Vagina (tissue), 2 donors: ENCODE measurements around the gene SLC25A23. TPM values are rescaled to one million over a fixed set of nuclear protein-coding genes. Genes with fewer than 3 reads are reported as not detected.

Experiments
- DNase-seq, 2 donors: peaks; one replicate each; pipeline ENCODE4 v3.0.0-alpha.2; 2017; ENCODE audit errors: extremely low spot score in 2 of 2
- H3K27ac ChIP-seq: fragments of 200-600 bp; sonication (generic); one replicate; pipeline ENCODE4 v1.5.1; 2019
- H3K27me3 ChIP-seq: fragments of 200-600 bp; sonication (generic); one replicate; pipeline ENCODE4 v1.5.1; 2019
- H3K36me3 ChIP-seq, 2 donors: fragments of 200-600 bp; sonication (generic); one replicate each; pipeline ENCODE4 v1.5.1; 2017 to 2019
- H3K4me1 ChIP-seq: fragments of 200-600 bp; sonication (generic); one replicate; pipeline ENCODE4 v1.5.1; 2019
- H3K4me3 ChIP-seq, 2 donors: fragments of 200-600 bp; sonication (generic); 1 replicate in 1 of 2; 2 replicates in 1 of 2; pipeline ENCODE4 v1.5.1; 2016 to 2019
- H3K9me3 ChIP-seq: fragments of 200-600 bp; sonication (generic); one replicate; pipeline ENCODE4 v1.5.1; 2019
- POLR2A ChIP-seq, 2 donors: fragments of 450-650 bp; IDR thresholded peaks; one replicate each; pipeline ENCODE4 v1.6.1; 2017; ENCODE audit warnings: antibody characterized with exemption in 2 of 2, mild to moderate bottlenecking in 2 of 2, moderate library complexity in 2 of 2
- POLR2AphosphoS5 ChIP-seq, 2 donors: sonication (generic); formaldehyde crosslinking; IDR thresholded peaks; one replicate each; pipeline ENCODE4 v1.9.0; 2017; ENCODE audit warnings: antibody characterized with exemption in 2 of 2, mild to moderate bottlenecking in 2 of 2, low read depth in 1 of 2; ENCODE audit not compliant: insufficient read depth in 1 of 2
- intact Hi-C: fragments of 100-400 bp; cut with DNase I; formaldehyde crosslinking; loops from one replicate; pipeline ENCODE4 v1.15.1; 2023
- total RNA-seq: library from RNA; depleted of rRNA; stranded (reverse); fragments of >200 nt; gene quantifications from one replicate; pipeline ENCODE4 v1.2.3, GENCODE V29; 2016
- TF ChIP-seq, protein P1 (sequence below), 3 experiments: fragments of 450-650 bp in 2 of 3; fragments of 200-600 bp in 1 of 3; sonication (generic) in 1 of 3; IDR thresholded peaks; one replicate each; pipeline ENCODE4 v1.5.1; 2017 to 2019; ENCODE audit warnings: antibody characterized with exemption in 3 of 3, mild to moderate bottlenecking in 2 of 3, moderate library complexity in 2 of 3

The SLC25A23 gene
- total RNA-seq, 1 donor from 2014 or later, result 27.5 TPM

DNA sequence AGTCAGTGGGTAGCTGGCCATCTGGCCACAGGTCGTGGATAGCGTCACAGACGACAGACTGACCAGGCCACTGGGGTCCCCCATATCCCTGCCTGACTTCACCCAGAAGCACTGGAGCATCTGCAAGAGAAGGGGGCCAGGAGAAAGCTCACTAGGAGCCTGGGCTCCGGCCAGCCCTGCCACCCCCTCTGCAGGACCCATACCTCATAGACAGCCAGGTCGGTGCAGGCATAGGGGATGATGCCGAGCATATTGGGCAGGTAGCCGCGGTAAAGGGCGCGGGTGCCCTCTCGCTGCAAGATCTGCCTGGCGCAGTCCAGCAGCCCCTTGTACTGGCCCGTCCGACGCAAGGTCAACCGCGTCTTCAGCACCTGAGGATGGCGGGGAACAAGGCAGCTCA lies 32.5 kb downstream of the SLC25A23 start:
- no peaks in the 10 kb centered on the region for H3K36me3 ChIP-seq
- peaks cover 24% of the 10 kb centered on the region for H3K4me1 ChIP-seq
- no peak for DNase-seq
- intact Hi-C loops, result no loop called here
- no peak for TF ChIP-seq POLR2A (IDR thresholded peaks at IDR 0.05)
- TF ChIP-seq POLR2AphosphoS5 (IDR thresholded peaks at IDR 0.05; ENCODE audit: insufficient read depth in 1 of 2, low read depth in 1 of 2), result no peak
- TF ChIP-seq, protein P1, sequence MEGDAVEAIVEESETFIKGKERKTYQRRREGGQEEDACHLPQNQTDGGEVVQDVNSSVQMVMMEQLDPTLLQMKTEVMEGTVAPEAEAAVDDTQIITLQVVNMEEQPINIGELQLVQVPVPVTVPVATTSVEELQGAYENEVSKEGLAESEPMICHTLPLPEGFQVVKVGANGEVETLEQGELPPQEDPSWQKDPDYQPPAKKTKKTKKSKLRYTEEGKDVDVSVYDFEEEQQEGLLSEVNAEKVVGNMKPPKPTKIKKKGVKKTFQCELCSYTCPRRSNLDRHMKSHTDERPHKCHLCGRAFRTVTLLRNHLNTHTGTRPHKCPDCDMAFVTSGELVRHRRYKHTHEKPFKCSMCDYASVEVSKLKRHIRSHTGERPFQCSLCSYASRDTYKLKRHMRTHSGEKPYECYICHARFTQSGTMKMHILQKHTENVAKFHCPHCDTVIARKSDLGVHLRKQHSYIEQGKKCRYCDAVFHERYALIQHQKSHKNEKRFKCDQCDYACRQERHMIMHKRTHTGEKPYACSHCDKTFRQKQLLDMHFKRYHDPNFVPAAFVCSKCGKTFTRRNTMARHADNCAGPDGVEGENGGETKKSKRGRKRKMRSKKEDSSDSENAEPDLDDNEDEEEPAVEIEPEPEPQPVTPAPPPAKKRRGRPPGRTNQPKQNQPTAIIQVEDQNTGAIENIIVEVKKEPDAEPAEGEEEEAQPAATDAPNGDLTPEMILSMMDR (IDR thresholded peaks at IDR 0.05), result no peak
- no peak overlapping the region for H3K27ac ChIP-seq
- no peaks in the 10 kb centered on the region for H3K27me3 ChIP-seq
- H3K4me3 ChIP-seq, result no peak overlapping the region
- H3K9me3 ChIP-seq, result no peaks in the 10 kb centered on the region

GRCh38 chr19:6425732-6426620 lies 33.6 kb downstream of the SLC25A23 start:
- intact Hi-C loops, result no loop called here
- DNase-seq, result no peak
- TF ChIP-seq POLR2A (IDR thresholded peaks at IDR 0.05) (no peak), POLR2AphosphoS5 (IDR thresholded peaks at IDR 0.05; ENCODE audit: insufficient read depth in 1 of 2, low read depth in 1 of 2) (no peak)
- TF ChIP-seq, protein P1 (IDR thresholded peaks at IDR 0.05), result no peak

DNA sequence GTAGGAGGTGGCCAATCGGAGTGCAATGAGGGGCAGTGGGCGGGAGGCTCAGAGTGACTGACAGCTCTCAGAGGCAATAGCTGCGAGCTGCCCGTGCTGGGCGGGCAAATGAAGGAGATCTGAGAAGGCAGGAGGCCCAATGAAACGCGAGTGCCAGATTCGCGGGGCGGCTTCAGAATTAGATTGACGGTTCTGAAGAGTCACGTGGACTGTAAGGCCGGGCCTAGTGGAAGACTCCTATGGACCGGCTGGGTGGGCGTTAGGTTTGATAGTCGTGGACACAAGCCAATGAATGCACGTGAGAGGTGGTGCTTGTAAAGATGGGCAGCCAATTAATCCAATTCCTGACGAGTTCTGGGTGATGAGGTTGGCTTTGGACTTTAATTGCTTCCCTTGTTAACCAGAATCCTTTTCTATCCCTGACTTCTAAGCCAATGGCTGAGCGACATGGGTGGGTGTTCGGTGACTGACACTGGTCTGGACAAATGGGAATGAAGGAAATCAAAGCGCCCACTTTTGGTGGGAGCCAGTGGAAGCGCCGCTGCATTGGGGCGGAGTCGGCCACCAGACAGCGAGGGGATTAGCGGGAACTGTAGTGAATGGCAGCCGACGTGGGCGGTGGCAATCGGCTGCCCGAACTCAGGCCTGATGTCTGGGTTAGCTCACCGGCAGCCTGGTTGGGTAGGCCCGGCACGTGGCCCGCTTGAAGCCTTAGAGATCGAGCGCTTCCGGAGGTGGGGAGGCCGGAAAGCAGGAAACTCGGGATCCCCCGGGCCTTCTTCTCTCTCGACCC lies 34.5 kb downstream of the SLC25A23 start:
- TF ChIP-seq POLR2A (IDR thresholded peaks at IDR 0.05) (no peak), POLR2AphosphoS5 (IDR thresholded peaks at IDR 0.05; ENCODE audit: insufficient read depth in 1 of 2, low read depth in 1 of 2) (peak; percentile 72 to 96)
- TF ChIP-seq, protein P1 (IDR thresholded peaks at IDR 0.05), result peak in 1 of 3 experiments; percentile 19
- intact Hi-C loops, result loop anchor here (5.0 kb wide), 1 partner anchor 312 kb away; the partner anchor contains the start of genes GPR108 and TRIP10

More at GRCh38 chr19:6425732-6426620, 33.6 kb downstream of the SLC25A23 start:
- H3K4me3 ChIP-seq, result peak overlapping the region; percentile 26 to 43
- no peaks in the 10 kb centered on the region for H3K27me3 ChIP-seq
- peaks cover 0 to 5% of the 10 kb centered on the region in 2 donors for H3K36me3 ChIP-seq
- peaks cover 35% of the 10 kb centered on the region for H3K4me1 ChIP-seq
- no peaks in the 10 kb centered on the region for H3K9me3 ChIP-seq
- peak overlapping the region; percentile 82 for H3K27ac ChIP-seq

DNA sequence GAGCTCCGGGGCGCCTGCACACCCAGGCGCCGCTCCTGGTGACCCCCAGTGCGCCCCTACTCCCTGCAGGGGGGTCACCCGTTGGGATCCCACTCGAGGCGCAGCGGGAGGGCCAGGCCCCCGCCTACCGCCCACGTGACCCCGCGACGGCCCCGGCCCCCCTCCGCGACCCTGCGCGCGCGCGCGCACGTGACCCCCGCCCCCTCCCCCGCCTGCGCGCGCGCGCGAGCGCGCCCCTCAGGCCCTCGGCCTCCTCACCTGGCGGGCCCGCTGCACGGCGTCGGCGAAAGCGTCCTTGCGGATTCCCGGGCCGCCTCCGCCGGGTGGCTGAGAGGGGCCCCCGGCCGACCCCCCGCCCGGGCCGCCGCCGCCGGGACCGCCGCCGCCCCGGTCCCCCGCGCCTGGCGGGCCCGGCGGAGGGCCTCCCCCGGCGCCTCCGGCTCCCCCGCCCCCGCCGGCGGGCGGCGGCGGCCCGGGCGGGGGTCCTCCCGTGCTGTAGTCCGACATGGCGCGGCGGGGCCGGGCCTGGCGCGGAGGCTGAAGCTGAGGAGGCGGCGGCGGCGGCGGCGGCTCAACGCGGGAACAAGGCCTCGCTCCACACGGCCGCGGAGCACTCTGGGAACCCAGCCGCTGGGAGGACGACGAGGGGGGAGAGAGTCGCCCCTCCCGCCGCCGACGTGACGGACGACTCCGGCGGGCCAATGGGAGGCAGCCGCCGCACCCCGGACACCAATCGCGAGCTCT lies 35.2 kb downstream of the SLC25A23 start, which contains the start of gene KHSRP:
TSS of gene KHSRP (minus strand) at position 617 of the 744 bp plus-strand sequence. CDS start at position 507, 110 bp downstream.
- Histone ChIP-seq H3K4me3 (peak within 1 kb of the TSS; percentile 76 to 80), H3K27ac (peak within 1 kb of the TSS; percentile 82), H3K9me3 (no peaks in the 10 kb centered on the region), H3K27me3 (no peaks in the 10 kb centered on the region), H3K4me1 (peaks cover 38% of the 10 kb centered on the region), H3K36me3 (peaks cover 0 to 21% of the 10 kb centered on the region in 2 donors)
- DNase-seq, result no peak
- TF ChIP-seq POLR2AphosphoS5 (IDR thresholded peaks at IDR 0.05; ENCODE audit: insufficient read depth in 1 of 2, low read depth in 1 of 2), result no peak
- TF ChIP-seq, protein P1 (IDR thresholded peaks at IDR 0.05), result no peak
- peak in 1 of 2 donors; percentile 82 for TF ChIP-seq POLR2A (IDR thresholded peaks at IDR 0.05)
- intact Hi-C loops, result loop anchor here (5.0 kb wide), 1 partner anchor 313 kb away; the partner anchor contains the start of genes GPR108 and TRIP10

More for the DNA sequence above, 34.5 kb downstream of the SLC25A23 start:
- H3K27ac ChIP-seq, result peak overlapping the region; percentile 82
- H3K36me3 ChIP-seq, result peaks cover 0 to 14% of the 10 kb centered on the region in 2 donors
- H3K27me3 ChIP-seq, result no peaks in the 10 kb centered on the region
- peak overlapping the region; percentile 43 to 76 for H3K4me3 ChIP-seq
- peak; percentile 100 for DNase-seq
- no peaks in the 10 kb centered on the region for H3K9me3 ChIP-seq
- H3K4me1 ChIP-seq, result peaks cover 38% of the 10 kb centered on the region
